PFSK-1 (cell line): Measurements from ENCODE around the gene UCK1.

ENCODE experiments used
- POLR2AphosphoS5 ChIP-seq: IDR thresholded peaks from 2 replicates; pipeline ENCODE4 v1.6.1; 2012; ENCODE audit warnings: low read depth, mild to moderate bottlenecking, control low read depth, low read length, moderate library complexity
- TAF1 ChIP-seq: IDR thresholded peaks from 2 replicates; pipeline ENCODE4 v1.6.1; 2012; ENCODE audit warnings: low read length, control low read depth, borderline replicate concordance; ENCODE audit not compliant: insufficient read depth

DNA sequence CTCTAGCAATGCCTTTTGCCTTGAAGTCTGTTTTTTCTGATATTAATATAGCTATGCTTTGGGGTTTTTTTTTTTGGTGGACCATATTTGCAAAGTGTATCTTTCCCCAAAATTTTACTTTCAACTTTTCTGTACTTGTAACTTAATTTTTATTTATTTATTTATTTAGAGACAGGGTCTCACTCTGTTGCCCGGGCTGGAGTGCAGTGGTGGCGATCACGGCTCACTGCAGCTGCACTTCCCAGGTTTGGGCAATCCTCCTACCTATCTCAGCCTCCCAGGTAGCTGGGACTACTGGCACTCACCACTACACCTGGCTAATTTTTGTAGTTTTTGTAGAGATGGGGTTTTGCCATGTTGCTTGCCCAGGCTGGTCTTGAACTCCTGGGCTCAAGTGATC lies 35.1 kb upstream of the UCK1 start:
- TF ChIP-seq TAF1: no peak
- TF ChIP-seq POLR2AphosphoS5: no peak
